HL-60 (cell line): ENCODE data around the gene TEX9.

Source experiments
- DNase-seq, 2 experiments: peaks; one replicate each; pipeline ENCODE4 v3.0.0-alpha.2; 2010 to 2020; ENCODE audit warnings: low read depth in 1 of 2, low spot score in 1 of 2
- H3K27ac ChIP-seq: fragments of 250-450 bp; sonication (Bioruptor Pico); replicated peaks from 2 replicates; pipeline ENCODE4 v1.5.1; 2020; ENCODE audit warnings: mild to moderate bottlenecking, moderate library complexity
- H3K27me3 ChIP-seq: fragments of 250-450 bp; sonication (Bioruptor Pico); 2 replicates; pipeline ENCODE4 v1.5.1; 2021; ENCODE audit warnings: mild to moderate bottlenecking, moderate library complexity; ENCODE audit not compliant: insufficient read depth, poor library complexity, severe bottlenecking
- H3K4me3 ChIP-seq: replicated peaks from 2 replicates; pipeline ENCODE4 v1.5.1; 2011; ENCODE audit warnings: mild to moderate bottlenecking, control low read depth, low read length; ENCODE audit not compliant: insufficient read depth
- CTCF ChIP-seq: IDR thresholded peaks from one replicate; pipeline ENCODE4 v1.5.1; 2011; ENCODE audit warnings: low read length, control low read depth, inconsistent platforms; ENCODE audit not compliant: insufficient read depth
- GABPA ChIP-seq: IDR thresholded peaks from 2 replicates; pipeline ENCODE4 v1.6.1; 2012; ENCODE audit warnings: low read depth
- POLR2AphosphoS5 ChIP-seq: IDR thresholded peaks from 2 replicates; pipeline ENCODE4 v1.6.1; 2012; ENCODE audit warnings: low read depth
- REST ChIP-seq: IDR thresholded peaks from 2 replicates; pipeline ENCODE4 v1.6.1; 2012; ENCODE audit warnings: low read depth; ENCODE audit not compliant: insufficient replicate concordance
- SPI1 ChIP-seq: IDR thresholded peaks from 2 replicates; pipeline ENCODE4 v1.6.1; 2012; ENCODE audit warnings: low read depth, mild to moderate bottlenecking, borderline replicate concordance

The TEX9 gene

GRCh38 chr15:56322444-56322843, 42.8 kb upstream of the TEX9 start:
- Histone ChIP-seq H3K27ac (no peak overlapping the region), H3K27me3 (no peaks in the 10 kb centered on the region), H3K4me3 (no peak overlapping the region)
- TF ChIP-seq SPI1, result no peak
- no peak for TF ChIP-seq GABPA
- TF ChIP-seq POLR2AphosphoS5, result no peak
- no peak for TF ChIP-seq REST
- no peak for TF ChIP-seq CTCF
- no peak for DNase-seq

- peak in 1 of 2 experiments; percentile 25 for DNase-seq
- TF ChIP-seq POLR2AphosphoS5 (no peak), CTCF (no peak), REST (no peak), SPI1 (peak; percentile 38; the same call in 1 of the 2 replicates)
- H3K4me3 ChIP-seq, result no peak overlapping the region
- H3K27ac ChIP-seq, result no peak overlapping the region
- no peaks in the 10 kb centered on the region for H3K27me3 ChIP-seq
These were observed 41.8 kb upstream of the TEX9 start for GRCh38 chr15:56323435-56323834.

- Histone ChIP-seq H3K27ac (no peak overlapping the region), H3K27me3 (no peaks in the 10 kb centered on the region), H3K4me3 (no peak overlapping the region)
- no peak for DNase-seq
- TF ChIP-seq POLR2AphosphoS5 (no peak), CTCF (no peak), REST (no peak), SPI1 (no peak), GABPA (no peak)
These were observed 40.0 kb upstream of the TEX9 start for GRCh38 chr15:56325186-56325585.
